Gastrocnemius medialis (tissue), 4 donors: ENCODE data around the gene ADAP1. TPM values are rescaled to one million over a fixed set of nuclear protein-coding genes. Genes with fewer than 3 reads are reported as not detected.

Experiments
- ATAC-seq, 2 donors: fragments of 150-250 bp; one replicate each; pipeline ENCODE4 v1.9.1; 2016
- DNase-seq, 2 donors: peaks; one replicate each; pipeline ENCODE4 v3.0.0-alpha.2; 2019
- H3K27ac ChIP-seq, 4 donors: fragments of 200-600 bp; sonication (generic); 1 replicate in 1 of 4; 2 replicates in 3 of 4; pipeline ENCODE4 v1.5.1; 2016 to 2018; ENCODE audit warnings: mild to moderate bottlenecking in 2 of 4, moderate library complexity in 1 of 4
- H3K27me3 ChIP-seq, 3 donors: fragments of 200-600 bp; sonication (generic) in 2 of 3; 1 replicate in 1 of 3; 2 replicates in 2 of 3; pipeline versions ENCODE4 v1.5.1 to v1.6.0; 2016 to 2019; ENCODE audit warnings: mild to moderate bottlenecking in 1 of 3, moderate library complexity in 1 of 3
- H3K36me3 ChIP-seq, 2 donors: fragments of 200-600 bp; sonication (generic) in 1 of 2; one replicate each; pipeline ENCODE4 v1.5.1; 2017 to 2018
- H3K4me1 ChIP-seq, 2 donors: fragments of 200-600 bp; sonication (generic) in 1 of 2; one replicate each; pipeline ENCODE4 v1.5.1; 2016 to 2017; ENCODE audit warnings: mild to moderate bottlenecking in 2 of 2
- H3K4me3 ChIP-seq, 4 donors: fragments of 200-600 bp; sonication (generic) in 3 of 4; 1 replicate in 1 of 4; 2 replicates in 3 of 4; pipeline ENCODE4 v1.5.1; 2016 to 2019; ENCODE audit warnings: mild to moderate bottlenecking in 2 of 4
- H3K9me3 ChIP-seq, 3 donors: fragments of 200-600 bp; sonication (generic) in 2 of 3; 1 replicate in 1 of 3; 2 replicates in 2 of 3; pipeline ENCODE4 v1.5.1; 2016 to 2019
- CTCF ChIP-seq, 5 experiments: fragments of 450-650 bp in 3 of 5; fragments of 200-600 bp in 2 of 5; sonication (generic) in 2 of 5; IDR thresholded peaks in 4 of 5; conservative IDR thresholded peaks in 1 of 5; 1 replicate in 4 of 5; 2 replicates in 1 of 5; pipeline ENCODE4 v1.5.1; 2016 to 2019; ENCODE audit warnings: antibody characterized with exemption in 5 of 5, mild to moderate bottlenecking in 3 of 5, moderate library complexity in 3 of 5
- POLR2A ChIP-seq, 2 donors: fragments of 450-650 bp; IDR thresholded peaks; one replicate each; pipeline ENCODE4 v1.6.1; 2017; ENCODE audit warnings: antibody characterized with exemption in 2 of 2, mild to moderate bottlenecking in 2 of 2, moderate library complexity in 2 of 2
- in situ Hi-C, 4 donors: fragments of 200-750 bp; cut with MboI; loops; one replicate each; pipeline versions ENCODE4 v1.15.0 to v1.8.0; 2017; ENCODE audit warnings: low sequenced_read_pairs in 4 of 4
- intact Hi-C: fragments of 100-400 bp; cut with DNase I; formaldehyde crosslinking; loops from one replicate; pipeline ENCODE4 v1.15.1; 2023; ENCODE audit warnings: low total_unique reads
- total RNA-seq, 4 donors: library from RNA; depleted of rRNA; stranded (reverse); fragments of >200 nt; gene quantifications; one replicate each; pipeline versions ENCODE4 v1.1.0 to v1.2.3, GENCODE V29; 2016

ADAP1 gene
- total RNA-seq, 4 donors from 2014 or later = 0.71 to 5.0 (median 1.1) TPM

- TF ChIP-seq CTCF (IDR thresholded peaks at IDR 0.05 in 4 of 5, conservative IDR thresholded peaks at IDR 0.05 in 1 of 5) (no peak), POLR2A (IDR thresholded peaks at IDR 0.05) (no peak)
- Histone ChIP-seq H3K4me1 (peaks cover 6 to 12% of the 10 kb centered on the region in 2 donors), H3K27ac (peak overlapping the region; percentile 76 to 84 (median 78)), H3K27me3 (no peaks in the 10 kb centered on the region), H3K36me3 (peaks cover 0 to 66% of the 10 kb centered on the region in 2 donors), H3K4me3 (no peak overlapping the region), H3K9me3 (no peaks in the 10 kb centered on the region)
- in situ Hi-C loops (loop anchor here in 1 of 4 donors (10.0 kb wide), 1 partner anchor 82 kb away; no protein-coding TSS in a partner anchor), intact Hi-C loops (no loop called here)
- peak; percentile 54 to 75 for DNase-seq
- peak; percentile 71 to 77 for ATAC-seq
Measured at GRCh38 chr7:867001-867405, 87.5 kb downstream of the ADAP1 start.

GRCh38 chr7:865921-866320 is 88.6 kb downstream of the ADAP1 start:
- intact Hi-C loops (no loop called here), in situ Hi-C loops (loop anchor here in 1 of 4 donors (10.0 kb wide), 1 partner anchor 81 kb away; no protein-coding TSS in a partner anchor)
- Histone ChIP-seq H3K27me3 (no peaks in the 10 kb centered on the region), H3K36me3 (peaks cover 0 to 72% of the 10 kb centered on the region in 2 donors), H3K4me3 (no peak overlapping the region), H3K4me1 (peaks cover 6 to 12% of the 10 kb centered on the region in 2 donors), H3K9me3 (no peaks in the 10 kb centered on the region), H3K27ac (peak overlapping the region; percentile 76 to 84 (median 78))
- DNase-seq (no peak), ATAC-seq (no peak)
- no peak for TF ChIP-seq CTCF (IDR thresholded peaks at IDR 0.05 in 4 of 5, conservative IDR thresholded peaks at IDR 0.05 in 1 of 5)

- intact Hi-C loops (no loop called here), in situ Hi-C loops (loop anchor here in 1 of 4 donors (10.0 kb wide), 1 partner anchor 78 kb away; no protein-coding TSS in a partner anchor)
- Histone ChIP-seq H3K27me3 (no peaks in the 10 kb centered on the region), H3K4me3 (no peak overlapping the region), H3K27ac (no peak overlapping the region), H3K9me3 (no peaks in the 10 kb centered on the region), H3K4me1 (peaks cover 6 to 11% of the 10 kb centered on the region in 2 donors), H3K36me3 (peaks cover 0 to 82% of the 10 kb centered on the region in 2 donors)
- ATAC-seq = no peak
- DNase-seq = no peak
- no peak for TF ChIP-seq CTCF (IDR thresholded peaks at IDR 0.05 in 4 of 5, conservative IDR thresholded peaks at IDR 0.05 in 1 of 5)
- TF ChIP-seq POLR2A (IDR thresholded peaks at IDR 0.05) = no peak
Measured at GRCh38 chr7:863106-863505, 91.4 kb downstream of the ADAP1 start.

- Histone ChIP-seq H3K36me3 (peaks cover 0 to 81% of the 10 kb centered on the region in 2 donors), H3K4me1 (peaks cover 2 to 11% of the 10 kb centered on the region in 2 donors), H3K27ac (no peak overlapping the region), H3K4me3 (no peak overlapping the region), H3K27me3 (no peaks in the 10 kb centered on the region), H3K9me3 (no peaks in the 10 kb centered on the region)
- ATAC-seq (no peak), DNase-seq (no peak)
- TF ChIP-seq POLR2A (IDR thresholded peaks at IDR 0.05) = no peak
- no peak for TF ChIP-seq CTCF (IDR thresholded peaks at IDR 0.05 in 4 of 5, conservative IDR thresholded peaks at IDR 0.05 in 1 of 5)
- intact Hi-C loops (no loop called here), in situ Hi-C loops (loop anchor here in 1 of 4 donors (10.0 kb wide), 1 partner anchor 77 kb away; no protein-coding TSS in a partner anchor)
Measured at GRCh38 chr7:862157-862556, 92.3 kb downstream of the ADAP1 start.

GRCh38 chr7:861222-861621 is 93.3 kb downstream of the ADAP1 start:
- intact Hi-C loops = no loop called here
- Histone ChIP-seq H3K27ac (no peak overlapping the region), H3K9me3 (no peaks in the 10 kb centered on the region), H3K27me3 (no peaks in the 10 kb centered on the region), H3K36me3 (peaks cover 0 to 85% of the 10 kb centered on the region in 2 donors), H3K4me3 (no peak overlapping the region), H3K4me1 (peaks cover 0 to 12% of the 10 kb centered on the region in 2 donors)
- DNase-seq (no peak), ATAC-seq (no peak)
- TF ChIP-seq CTCF (IDR thresholded peaks at IDR 0.05 in 4 of 5, conservative IDR thresholded peaks at IDR 0.05 in 1 of 5) (no peak), POLR2A (IDR thresholded peaks at IDR 0.05) (no peak)
- in situ Hi-C loops = loop anchor here in 1 of 4 donors (10.0 kb wide), 1 partner anchor 76 kb away; no protein-coding TSS in a partner anchor
